Cardiac septum (tissue), 1 donor: Measurements from ENCODE around the gene PRRT1B. TPM values are rescaled to one million over a fixed set of nuclear protein-coding genes. Genes with fewer than 3 reads are reported as not detected.

Experiments
- total RNA-seq: library from RNA; stranded (reverse); fragmentation: NEBNext Ultra II Directional; extraction: Animal tissue kit (Norgen Biotek cat#: 25700); gene quantifications from one replicate; pipeline ENCODE4 v1.2.1, GENCODE V29; 2021
- donor health status: DM: no; HTN: no; CAD: no.

The PRRT1B gene
- total RNA-seq, 1 donor from 2014 or later, result not detected

Other genes starting within 250 kb of the PRRT1B start
- 151 TPM for gene PRRC2B, start 151.4 kb upstream of the PRRT1B start, total RNA-seq
- gene POMT1, start 42.6 kb upstream of the PRRT1B start, total RNA-seq, result 24.6 TPM
- 23.9 TPM for gene UCK1, start 14.3 kb upstream of the PRRT1B start, total RNA-seq
- gene RAPGEF1, start 194.6 kb downstream of the PRRT1B start, total RNA-seq, result 115 TPM